GM18858 (cell line): ENCODE results near the gene QRFP.

ENCODE experiments used
- ATAC-seq: cut with Tn5 transposase; IDR thresholded peaks from one replicate; pipeline ENCODE4 v1.9.1; 2021; ENCODE audit not compliant: unreplicated experiment

Gene QRFP

GRCh38 chr9:130896233-130897014, at the start of gene QRFP:
Gene QRFP (minus strand): TSS chr9:130896812. CDS start chr9:130893838, 2,974 bp downstream.
- no peak for ATAC-seq

- no peak for ATAC-seq
Measured at GRCh38 chr9:130945173-130945572, 48.6 kb upstream of the QRFP start.

GRCh38 chr9:130944510-130945058, 48.0 kb upstream of the QRFP start:
- no peak for ATAC-seq

- no peak for ATAC-seq
Measured at GRCh38 chr9:130943777-130944176, 47.2 kb upstream of the QRFP start.

- ATAC-seq = no peak
Measured at GRCh38 chr9:130943221-130943620, 46.6 kb upstream of the QRFP start.

GRCh38 chr9:130942679-130943078, 46.1 kb upstream of the QRFP start:
- ATAC-seq = no peak

GRCh38 chr9:130942084-130942483, 45.5 kb upstream of the QRFP start:
- no peak for ATAC-seq

- ATAC-seq = no peak
Measured at GRCh38 chr9:130940693-130941576, 44.3 kb upstream of the QRFP start.

- ATAC-seq = no peak
Measured at GRCh38 chr9:130940027-130940549, 43.5 kb upstream of the QRFP start.

GRCh38 chr9:130939405-130940026, 42.9 kb upstream of the QRFP start:
- no peak for ATAC-seq

GRCh38 chr9:130938652-130939404, 42.2 kb upstream of the QRFP start, which contains the start of gene FIBCD1:
Gene FIBCD1 (minus strand): TSS chr9:130939247. CDS start chr9:130938607, 640 bp downstream.
- ATAC-seq = no peak

GRCh38 chr9:130938184-130938651, 41.6 kb upstream of the QRFP start:
- no peak for ATAC-seq

- ATAC-seq = no peak
Measured at GRCh38 chr9:130937146-130938076, 40.8 kb upstream of the QRFP start.

GRCh38 chr9:130936285-130937117, 39.9 kb upstream of the QRFP start:
- ATAC-seq = no peak

- ATAC-seq = no peak
Measured at GRCh38 chr9:130935648-130936271, 39.1 kb upstream of the QRFP start.

GRCh38 chr9:130934702-130935647, 38.4 kb upstream of the QRFP start:
- no peak for ATAC-seq

GRCh38 chr9:130934246-130934645, 37.6 kb upstream of the QRFP start:
- ATAC-seq = no peak
